Measurements from ENCODE around the gene AP3S2.
A peak's percentile ranks its signal among the peaks of the same experiment; 100 is the strongest.

AP3S2 gene

DNA sequence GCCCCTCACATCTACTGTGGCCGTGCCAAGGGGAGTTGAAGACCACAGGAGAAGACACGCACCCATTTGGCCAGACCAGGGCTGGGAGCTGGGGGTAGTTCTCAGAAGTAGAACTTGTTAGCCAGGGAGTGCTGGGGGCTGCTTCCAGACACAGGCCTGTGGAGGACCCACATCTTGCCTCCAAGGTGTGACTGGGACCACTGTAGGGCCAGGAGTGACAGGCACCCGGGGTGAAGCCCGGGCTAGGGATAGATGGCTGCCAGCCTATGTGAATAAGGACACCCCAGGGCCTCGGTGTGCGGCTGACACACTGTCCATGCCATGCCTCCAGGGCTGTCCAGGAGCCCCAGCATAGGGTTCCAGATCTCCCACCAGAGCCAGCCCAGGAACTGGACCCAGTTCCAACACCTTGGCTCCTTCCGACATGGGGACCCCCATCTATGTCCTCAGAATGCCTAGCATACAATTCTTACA, 80.9 kb downstream of the AP3S2 start:
- DNase-seq = no peak

DNA sequence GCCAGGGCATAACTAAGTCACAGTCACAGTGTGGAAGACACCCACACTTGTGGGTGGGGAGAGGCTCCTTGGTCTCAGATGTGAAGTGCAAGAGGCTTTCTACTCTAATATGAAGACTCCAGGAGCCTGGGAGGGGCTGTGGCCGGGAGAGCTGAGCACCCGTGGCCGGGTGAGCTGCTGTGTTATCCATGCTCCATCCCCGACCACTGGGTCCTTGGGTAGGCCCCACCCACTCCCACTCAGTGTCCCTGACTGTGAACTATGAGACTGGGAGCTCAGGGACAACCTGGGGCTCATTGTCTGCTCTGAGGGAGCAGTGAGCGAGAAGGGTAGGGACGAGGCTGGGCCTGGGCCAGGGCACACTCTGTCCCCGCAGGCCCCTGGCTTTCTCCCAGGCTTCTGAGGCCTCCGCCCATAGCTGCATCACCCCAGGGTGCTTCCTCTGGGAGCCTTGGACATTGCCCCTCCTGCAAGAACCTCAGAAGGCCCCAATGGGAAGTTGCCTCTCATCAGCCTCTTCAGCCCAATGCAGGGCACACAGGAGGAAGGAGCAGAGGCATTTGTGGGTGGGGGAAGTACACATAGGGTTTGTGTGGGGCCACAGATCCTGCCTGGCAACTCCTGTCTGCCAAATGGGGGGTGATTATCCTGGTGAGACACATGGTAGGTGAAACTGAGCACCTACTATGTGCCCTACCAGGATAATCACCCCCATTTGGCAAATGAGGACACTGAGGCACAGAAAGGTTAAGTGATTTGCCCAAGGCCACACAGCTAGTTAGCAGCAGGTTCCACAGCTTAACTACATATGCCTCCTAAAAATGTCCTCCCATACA, 81.6 kb downstream of the AP3S2 start:
- DNase-seq = peak in 1 of 2 donors; percentile 56

DNA sequence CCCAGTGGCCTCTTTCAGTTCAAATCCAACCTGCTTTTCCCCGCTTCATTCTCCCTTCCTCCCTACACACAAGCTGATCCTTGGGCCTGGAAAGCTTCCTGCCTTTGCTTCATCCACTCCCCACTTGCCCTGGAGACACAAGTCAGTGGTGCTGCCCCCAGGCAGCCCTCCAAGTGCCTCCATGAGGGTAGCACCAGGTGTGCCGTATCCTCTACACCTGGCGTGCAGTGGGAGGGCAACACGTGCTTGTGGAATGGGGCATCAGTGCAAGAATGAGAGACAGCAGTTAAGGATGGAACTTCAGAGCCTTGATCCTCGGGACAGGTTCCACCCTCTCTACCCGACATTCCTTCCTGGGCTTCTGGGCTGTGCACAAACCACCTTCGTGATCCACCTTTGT, 83.0 kb downstream of the AP3S2 start:
- DNase-seq = no peak

DNA sequence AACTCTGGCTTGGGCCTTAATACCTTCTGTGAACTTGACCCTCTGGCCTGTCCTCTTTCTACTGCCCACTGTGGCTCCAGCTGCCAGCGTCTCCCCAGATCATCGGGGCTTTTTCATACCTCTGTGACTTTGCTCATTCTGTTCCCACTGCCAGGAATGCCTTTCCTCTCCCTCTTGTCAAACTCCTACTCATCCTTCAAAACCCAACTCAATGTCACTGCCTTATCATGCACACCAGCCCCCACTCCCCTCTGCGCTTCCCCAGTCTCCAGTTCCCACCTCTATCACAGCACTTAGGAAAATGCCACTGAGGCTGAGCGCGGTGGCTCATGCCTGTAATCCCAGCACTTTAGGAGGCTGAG, 84.0 kb downstream of the AP3S2 start:
- DNase-seq = no peak

DNA sequence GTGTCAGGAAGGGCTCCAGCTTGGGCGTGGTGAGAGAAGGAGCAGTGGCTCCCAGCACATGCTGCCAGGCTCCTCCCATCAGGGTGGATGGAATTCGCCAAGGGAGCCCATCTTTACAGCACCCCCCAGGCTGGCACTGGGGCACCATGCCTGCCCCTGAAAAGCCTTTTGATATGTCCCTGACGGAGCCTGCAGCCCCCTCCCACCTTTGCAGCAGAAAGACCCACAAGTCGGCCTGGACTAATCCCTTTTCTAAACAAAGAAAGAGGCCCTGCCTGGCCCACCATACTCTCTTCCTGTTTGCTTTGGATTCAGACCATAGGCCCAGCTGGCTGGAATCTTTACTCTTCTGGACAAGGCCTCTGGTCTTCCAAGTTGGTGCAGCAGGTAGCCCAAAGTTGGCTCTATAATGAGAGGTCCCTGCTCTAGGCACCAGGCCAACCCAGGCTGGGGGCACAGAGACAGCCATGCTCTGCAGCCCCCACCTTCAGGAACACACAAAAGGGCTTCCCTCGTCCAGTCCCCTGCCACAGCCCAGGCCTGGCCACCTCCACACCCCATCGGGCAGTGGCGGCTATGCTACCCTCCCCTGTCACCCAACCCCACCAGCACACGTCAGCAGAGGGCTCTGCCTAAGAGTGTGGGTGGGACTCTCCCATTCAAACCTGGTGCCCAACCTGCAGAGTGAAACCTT, 84.6 kb downstream of the AP3S2 start:
- no peak for DNase-seq

- no peak for DNase-seq
Observed at GRCh38 chr15:89808160-89808870, 85.5 kb downstream of the AP3S2 start.

DNA sequence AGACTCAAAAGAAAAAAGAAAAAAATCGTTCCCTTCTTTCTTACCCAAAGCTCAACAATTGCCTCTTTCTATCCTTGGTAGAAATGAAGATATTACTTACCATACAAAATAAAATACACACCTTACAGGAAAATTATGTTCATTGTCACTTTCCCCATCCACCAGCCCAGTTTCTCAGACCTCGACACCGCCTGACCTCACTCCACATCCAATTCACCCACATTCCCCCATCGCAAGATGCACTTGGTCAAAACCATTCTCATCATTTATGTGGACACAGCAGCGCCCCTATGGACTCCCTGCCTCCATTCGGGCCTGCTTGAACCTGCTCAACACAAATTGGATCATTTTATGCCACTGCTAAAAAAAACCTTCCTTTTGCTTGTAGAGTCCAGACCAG, 86.1 kb downstream of the AP3S2 start:
- no peak for DNase-seq

DNA sequence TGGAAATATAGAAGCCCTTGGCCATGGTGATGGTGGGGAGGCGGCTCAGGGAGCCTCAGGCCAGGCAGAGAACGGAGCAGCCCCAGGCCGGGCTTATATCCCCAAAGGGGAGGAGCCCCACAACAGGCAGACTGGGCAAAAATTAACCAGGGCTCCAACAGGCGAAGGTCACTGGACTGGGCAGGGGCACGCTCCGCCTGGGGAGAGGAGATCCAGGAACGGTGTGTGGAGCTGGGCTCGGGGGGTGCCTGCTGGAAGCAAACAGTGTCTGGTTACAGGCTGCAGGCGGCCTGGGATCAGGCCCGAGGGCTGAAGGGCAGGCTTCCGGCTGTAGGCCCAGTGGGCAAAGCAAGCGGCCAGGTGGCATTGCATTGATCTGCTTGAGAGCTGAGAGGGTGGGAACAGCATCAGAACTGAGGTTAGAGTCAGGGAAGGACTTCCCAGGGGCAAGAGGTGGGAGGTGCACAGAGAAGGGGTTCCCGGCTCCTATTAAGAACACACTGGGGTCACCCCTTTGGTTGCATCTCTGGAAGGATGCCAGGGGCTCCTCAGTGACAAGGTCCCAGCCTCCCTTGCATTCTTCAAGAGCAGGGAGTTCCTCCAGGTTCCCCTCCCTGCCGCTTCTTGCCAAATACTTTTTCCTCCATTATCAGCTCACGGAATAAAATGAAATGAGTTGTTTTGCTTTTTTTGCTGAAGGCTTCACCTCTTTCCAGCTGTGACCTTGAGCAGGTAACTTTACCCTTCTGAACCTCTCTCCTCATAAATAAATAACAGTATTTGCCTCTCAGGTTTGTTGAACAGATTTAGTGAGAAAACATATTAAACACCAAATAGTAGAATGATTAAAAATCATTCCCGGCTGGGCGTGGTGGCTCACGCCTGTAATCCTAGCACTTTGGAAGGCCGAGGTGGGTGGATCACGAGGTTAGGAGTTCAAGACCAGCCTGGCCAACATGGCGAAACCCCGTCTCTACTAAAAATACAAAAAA, 86.9 kb downstream of the AP3S2 start:
- DNase-seq = no peak

GRCh38 chr15:89806210-89806558, 87.6 kb downstream of the AP3S2 start:
- no peak for DNase-seq

GRCh38 chr15:89805241-89806209, 88.3 kb downstream of the AP3S2 start:
- DNase-seq = no peak

DNA sequence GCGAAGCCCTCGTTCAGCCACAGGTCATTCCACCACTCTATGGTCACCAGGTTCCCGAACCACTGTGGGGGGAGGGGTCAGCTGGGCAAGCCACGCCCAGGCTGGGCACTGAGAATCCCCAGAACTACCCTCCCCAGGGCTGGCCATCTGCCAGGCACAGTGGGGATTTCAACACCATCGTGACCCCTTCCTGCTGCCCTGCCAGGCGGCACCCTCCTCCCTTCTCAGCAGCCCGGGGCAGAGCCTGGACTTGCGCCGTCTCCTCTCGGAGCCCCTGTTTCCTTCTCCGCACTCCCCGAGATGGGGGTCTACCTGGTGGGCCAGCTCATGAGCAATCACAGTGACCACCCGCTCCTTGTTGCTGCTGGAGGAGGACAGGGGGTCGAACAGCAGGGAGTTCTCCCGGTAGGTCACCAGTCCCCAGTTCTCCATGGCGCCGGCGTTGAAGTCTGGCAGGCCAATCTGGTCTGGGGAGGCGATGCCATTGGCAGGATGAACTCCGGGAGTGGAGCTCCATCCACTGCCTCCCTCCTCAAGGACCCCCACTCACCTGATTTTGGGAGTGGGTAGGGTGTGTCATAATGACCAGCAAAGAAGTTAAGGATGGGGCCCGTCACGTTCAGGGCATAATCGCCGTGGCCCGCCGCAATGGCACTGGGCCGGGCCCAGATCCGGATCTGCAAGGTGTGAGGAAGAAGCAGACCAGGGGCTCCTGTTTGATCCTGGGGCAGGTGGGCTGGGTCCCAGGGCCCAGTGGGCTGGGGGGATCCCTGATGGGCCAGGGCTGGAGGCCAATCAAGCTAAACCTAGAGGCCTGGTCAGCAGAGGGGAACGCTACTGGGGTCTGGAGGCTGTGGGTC, 89.6 kb downstream of the AP3S2 start:
- peak in 1 of 2 donors; percentile 50 for DNase-seq

- no peak for DNase-seq
Observed at GRCh38 chr15:89802986-89803824, 90.6 kb downstream of the AP3S2 start.

DNA sequence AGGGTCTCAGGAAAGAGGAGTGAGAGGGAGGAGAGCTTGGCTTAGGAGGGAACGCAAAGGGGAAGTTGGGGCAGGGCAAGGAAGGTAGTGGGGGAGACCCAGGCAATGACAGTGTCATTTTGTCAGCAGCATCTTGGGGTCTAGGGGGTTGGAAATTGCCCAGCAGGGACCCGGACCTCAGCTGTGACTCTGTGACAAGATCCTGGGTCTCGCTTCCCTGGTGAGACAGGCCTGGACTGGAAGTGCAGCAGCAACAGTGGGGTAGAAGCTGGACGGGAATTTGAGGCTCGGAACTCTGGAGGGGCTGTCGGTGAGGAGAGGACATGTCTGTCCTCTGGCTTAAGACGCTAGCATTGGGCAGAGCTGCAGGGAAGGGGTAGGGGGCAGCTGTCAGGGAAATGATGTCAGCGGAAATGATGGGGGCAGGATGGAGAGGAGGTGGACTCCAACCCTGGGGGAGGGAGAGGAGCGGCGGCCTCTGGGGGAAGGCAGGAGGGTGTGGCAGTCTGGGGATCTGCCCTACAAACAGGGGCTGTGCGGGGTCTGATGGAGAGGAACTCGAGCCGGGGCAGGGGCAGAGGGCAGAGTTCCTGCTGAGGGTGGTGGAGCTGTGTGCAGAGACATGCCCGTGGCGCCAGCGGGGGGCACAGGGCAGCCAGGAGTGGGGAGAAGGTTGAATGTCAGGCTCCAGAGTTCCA, 91.4 kb downstream of the AP3S2 start:
- DNase-seq = no peak

DNA sequence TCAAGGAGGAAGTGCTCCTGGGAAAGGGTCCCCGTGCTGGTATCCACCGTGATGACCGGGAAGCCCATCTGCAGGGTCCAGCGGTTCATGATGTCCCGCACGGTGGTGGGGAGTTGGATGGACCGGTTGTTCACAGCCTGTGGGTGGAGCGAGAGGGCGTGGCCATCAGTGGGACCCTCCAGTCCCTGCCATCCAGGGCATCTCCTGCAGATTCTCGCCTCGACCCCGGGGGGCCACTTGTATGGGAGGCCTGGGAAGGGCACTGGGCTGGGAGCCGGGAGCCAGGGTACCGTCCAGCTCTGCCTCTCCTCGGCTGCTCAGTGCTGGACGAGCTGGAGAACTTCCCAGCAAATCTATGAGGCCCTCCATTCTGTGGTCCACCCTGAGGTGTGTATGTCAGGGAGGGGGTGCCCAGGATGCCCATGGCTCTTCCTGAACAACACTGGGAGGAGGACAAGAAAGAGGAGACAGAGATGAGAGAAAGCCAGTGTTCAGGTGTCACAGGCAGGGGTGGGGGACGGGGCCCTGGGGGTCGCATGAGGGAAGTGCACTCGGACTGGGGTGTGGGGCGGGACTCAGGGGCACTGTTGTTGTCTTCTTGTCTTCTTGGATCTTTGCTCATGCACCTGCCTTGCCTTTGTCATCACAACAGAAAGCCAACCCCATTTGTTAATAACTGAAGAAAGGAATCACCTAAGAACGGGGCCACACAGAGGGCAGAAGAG, 92.2 kb downstream of the AP3S2 start:
- DNase-seq = no peak

- DNase-seq = no peak
Observed at GRCh38 chr15:89799918-89800498, 93.8 kb downstream of the AP3S2 start.

DNA sequence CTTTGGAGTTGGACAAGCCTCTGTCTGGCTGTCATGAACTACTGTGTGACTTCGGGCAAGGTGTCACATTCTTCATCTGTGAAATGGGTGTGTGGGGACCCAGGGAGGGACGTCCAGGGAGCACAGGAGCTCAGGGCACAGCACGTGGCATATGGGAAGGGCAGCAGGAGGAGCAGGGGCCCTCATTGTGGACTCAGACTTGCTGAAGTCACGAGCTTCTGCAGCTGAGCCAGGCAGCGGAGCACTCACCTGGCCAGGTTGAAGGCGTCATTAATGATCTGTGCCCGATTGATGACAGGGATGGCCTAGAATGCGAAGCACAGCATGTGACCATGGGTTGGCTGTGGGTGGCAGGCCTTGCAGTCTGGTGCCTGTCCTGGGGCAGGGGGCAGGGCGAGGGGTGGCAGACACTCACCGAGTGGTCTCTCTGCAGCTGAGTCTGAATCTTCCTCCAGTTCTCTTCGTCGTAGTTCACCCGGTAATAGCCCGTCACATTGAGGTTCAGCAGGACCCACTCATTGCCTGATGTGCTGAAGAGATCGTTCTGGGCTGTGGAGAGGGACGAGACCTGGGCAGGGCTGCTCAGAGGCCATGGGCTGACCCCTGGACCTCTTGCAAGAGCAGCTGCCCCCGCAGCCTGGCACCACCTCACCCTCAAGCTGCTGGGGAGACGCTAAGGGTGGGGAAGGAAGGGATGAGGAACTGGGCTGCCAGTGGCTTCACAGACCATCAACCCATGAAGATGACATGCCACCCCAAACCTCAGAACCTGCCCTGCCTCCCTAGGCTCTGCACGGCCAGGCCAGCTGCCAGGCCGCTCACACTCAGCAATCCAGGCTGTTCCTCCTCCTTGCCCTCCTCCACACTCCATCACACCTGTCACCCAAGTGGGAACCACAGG, 94.5 kb downstream of the AP3S2 start:
- no peak for DNase-seq
